Tibial nerve (tissue), 4 donors: ENCODE results near the gene COA8. TPM values are rescaled to one million over a fixed set of nuclear protein-coding genes. Genes with fewer than 3 reads are reported as not detected.

Experiments used
- DNase-seq, 2 donors: peaks; one replicate each; pipeline ENCODE4 v3.0.0-alpha.2; 2019; ENCODE audit warnings: low spot score in 2 of 2
- H3K27ac ChIP-seq, 4 donors: fragments of 200-600 bp; sonication (generic) in 3 of 4; one replicate each; pipeline ENCODE4 v1.5.1; 2017 to 2019; ENCODE audit warnings: mild to moderate bottlenecking in 1 of 4
- H3K27me3 ChIP-seq, 2 donors: fragments of 200-600 bp; sonication (generic) in 1 of 2; one replicate each; pipeline versions ENCODE4 v1.5.1 to v1.6.0; 2017 to 2019
- H3K36me3 ChIP-seq, 3 donors: fragments of 200-600 bp; sonication (generic); one replicate each; pipeline ENCODE4 v1.5.1; 2018 to 2019
- H3K4me1 ChIP-seq, 4 donors: fragments of 200-600 bp; sonication (generic) in 3 of 4; one replicate each; pipeline ENCODE4 v1.5.1; 2017 to 2019
- H3K4me3 ChIP-seq, 4 donors: fragments of 200-600 bp; sonication (generic) in 3 of 4; one replicate each; pipeline ENCODE4 v1.5.1; 2017 to 2019; ENCODE audit warnings: mild to moderate bottlenecking in 1 of 4, moderate library complexity in 1 of 4
- H3K9me3 ChIP-seq, 4 donors: fragments of 200-600 bp; sonication (generic) in 3 of 4; one replicate each; pipeline ENCODE4 v1.5.1; 2017 to 2019
- EP300 ChIP-seq, 2 donors: sonication (generic); formaldehyde crosslinking; IDR thresholded peaks; one replicate each; pipeline ENCODE4 v1.6.1; 2017; ENCODE audit warnings: antibody characterized with exemption in 2 of 2, mild to moderate bottlenecking in 1 of 2
- POLR2A ChIP-seq, 2 donors: fragments of 450-650 bp; IDR thresholded peaks; one replicate each; pipeline ENCODE4 v1.6.1; 2017; ENCODE audit warnings: antibody characterized with exemption in 2 of 2, mild to moderate bottlenecking in 2 of 2, moderate library complexity in 2 of 2
- WGBS, 2 donors: methylation state at CpG; one replicate each; pipeline ENCODE4 v1.1.5; 2018; 5-methylcytosine and 5-hydroxymethylcytosine counted together
- total RNA-seq, 4 donors: library from RNA; depleted of rRNA; stranded (reverse); fragments of >200 nt; gene quantifications; one replicate each; pipeline ENCODE4 v1.1.0, GENCODE V29; 2016
- TF ChIP-seq, protein P1 (sequence below), 5 experiments: fragments of 200-600 bp in 3 of 5; fragments of 450-650 bp in 2 of 5; sonication (generic) in 3 of 5; IDR thresholded peaks; one replicate each; pipeline ENCODE4 v1.5.1; 2016 to 2019; ENCODE audit warnings: antibody characterized with exemption in 5 of 5, mild to moderate bottlenecking in 3 of 5, moderate library complexity in 2 of 5

The COA8 gene
- total RNA-seq, 4 donors from 2014 or later: 7.2 to 31.6 (median 12.3) TPM

DNA sequence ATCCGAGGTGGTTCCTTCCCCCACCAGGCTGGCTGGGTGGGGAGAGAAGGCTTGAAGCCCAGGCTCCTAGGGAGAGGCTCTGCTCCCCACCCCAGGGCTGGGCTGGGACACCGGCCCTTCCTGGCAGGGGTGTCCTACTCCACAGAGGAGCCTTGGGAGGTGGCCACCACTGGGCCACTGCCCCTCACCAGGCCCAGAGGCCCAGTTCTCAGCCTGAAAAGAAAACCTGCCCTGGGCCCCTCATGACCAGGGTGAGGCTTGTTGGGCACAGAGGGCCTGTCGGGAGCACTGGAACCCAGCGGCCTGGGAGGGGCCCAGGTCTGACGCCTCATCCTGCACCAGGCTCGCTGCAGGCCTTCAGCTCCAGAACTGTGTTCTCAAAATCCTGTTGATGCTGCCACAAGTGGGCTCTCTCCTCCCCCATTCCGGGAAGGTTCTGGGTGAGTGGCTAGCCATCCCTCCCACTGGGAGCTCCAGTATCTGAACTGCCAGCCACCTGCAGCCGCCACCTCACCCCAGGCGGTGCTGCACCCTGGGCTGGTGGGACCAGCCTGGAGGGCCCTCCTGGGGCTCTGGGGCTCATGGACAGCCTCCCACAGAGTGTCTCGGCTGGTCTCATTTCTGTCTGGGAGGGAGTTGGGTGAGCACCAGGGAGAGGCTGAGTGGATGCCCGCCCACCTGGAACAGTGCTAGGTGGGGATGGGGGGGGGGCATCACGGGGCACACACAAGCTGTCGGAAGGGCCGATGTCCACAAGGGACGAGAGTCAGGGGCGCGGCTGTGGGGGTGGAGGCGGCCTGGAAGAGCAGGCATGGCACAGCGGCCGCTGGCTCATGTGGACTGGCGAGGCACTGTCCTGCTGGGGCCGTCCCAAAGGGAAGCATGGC, 12.1 kb upstream of the COA8 start:
- H3K27me3 ChIP-seq: no peaks in the 10 kb centered on the region
- H3K9me3 ChIP-seq: no peaks in the 10 kb centered on the region
- H3K27ac ChIP-seq: peak overlapping the region; percentile 80 to 91 (median 86)
- TF ChIP-seq POLR2A (IDR thresholded peaks at IDR 0.05) (no peak), EP300 (IDR thresholded peaks at IDR 0.05) (no peak)
- TF ChIP-seq, protein P1, sequence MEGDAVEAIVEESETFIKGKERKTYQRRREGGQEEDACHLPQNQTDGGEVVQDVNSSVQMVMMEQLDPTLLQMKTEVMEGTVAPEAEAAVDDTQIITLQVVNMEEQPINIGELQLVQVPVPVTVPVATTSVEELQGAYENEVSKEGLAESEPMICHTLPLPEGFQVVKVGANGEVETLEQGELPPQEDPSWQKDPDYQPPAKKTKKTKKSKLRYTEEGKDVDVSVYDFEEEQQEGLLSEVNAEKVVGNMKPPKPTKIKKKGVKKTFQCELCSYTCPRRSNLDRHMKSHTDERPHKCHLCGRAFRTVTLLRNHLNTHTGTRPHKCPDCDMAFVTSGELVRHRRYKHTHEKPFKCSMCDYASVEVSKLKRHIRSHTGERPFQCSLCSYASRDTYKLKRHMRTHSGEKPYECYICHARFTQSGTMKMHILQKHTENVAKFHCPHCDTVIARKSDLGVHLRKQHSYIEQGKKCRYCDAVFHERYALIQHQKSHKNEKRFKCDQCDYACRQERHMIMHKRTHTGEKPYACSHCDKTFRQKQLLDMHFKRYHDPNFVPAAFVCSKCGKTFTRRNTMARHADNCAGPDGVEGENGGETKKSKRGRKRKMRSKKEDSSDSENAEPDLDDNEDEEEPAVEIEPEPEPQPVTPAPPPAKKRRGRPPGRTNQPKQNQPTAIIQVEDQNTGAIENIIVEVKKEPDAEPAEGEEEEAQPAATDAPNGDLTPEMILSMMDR (IDR thresholded peaks at IDR 0.05): no peak
- peaks cover 9 to 80% (median 45%) of the 10 kb centered on the region in 4 donors for H3K4me1 ChIP-seq
- WGBS, 2 donors: 45 to 55% methylated on average over 8 to 15 of the region's 22 CpGs
- no peaks in the 10 kb centered on the region for H3K36me3 ChIP-seq
- DNase-seq: no peak
- H3K4me3 ChIP-seq: peak overlapping the region in 1 of 4 donors; percentile 18

DNA sequence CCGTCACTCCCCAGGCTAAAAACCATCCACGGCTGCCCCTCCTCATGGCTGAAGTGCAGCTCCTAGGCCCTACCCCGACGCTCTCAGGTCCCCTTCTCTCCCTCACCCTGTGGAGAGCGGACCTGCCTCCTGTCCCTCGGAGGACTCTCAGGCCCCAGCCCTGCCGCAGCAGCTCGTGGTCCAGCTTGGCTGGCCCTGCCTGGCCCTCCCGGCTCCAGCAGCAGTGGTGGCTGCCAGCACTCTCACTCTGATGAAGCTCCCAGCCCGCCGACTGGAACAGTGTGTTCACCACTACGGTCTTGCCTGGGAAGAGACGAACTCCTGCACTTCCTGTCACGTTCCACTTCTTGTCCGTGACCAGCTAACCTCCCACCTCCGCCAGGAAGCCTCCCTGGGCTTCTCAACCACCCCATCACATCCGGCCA, 11.4 kb upstream of the COA8 start:
- TF ChIP-seq EP300 (IDR thresholded peaks at IDR 0.05) (no peak), POLR2A (IDR thresholded peaks at IDR 0.05) (peak in 1 of 2 donors; percentile 24)
- TF ChIP-seq, protein P1 (IDR thresholded peaks at IDR 0.05): no peak
- Histone ChIP-seq H3K27ac (peak overlapping the region; percentile 80 to 91 (median 86)), H3K4me1 (peaks cover 9 to 78% (median 43%) of the 10 kb centered on the region in 4 donors), H3K4me3 (peak overlapping the region in 1 of 4 donors; percentile 18), H3K9me3 (no peaks in the 10 kb centered on the region), H3K36me3 (no peaks in the 10 kb centered on the region), H3K27me3 (no peaks in the 10 kb centered on the region)
- DNase-seq: no peak
- WGBS, 2 donors: 53 to 68% methylated on average over 15 to 17 of the region's 17 CpGs

DNA sequence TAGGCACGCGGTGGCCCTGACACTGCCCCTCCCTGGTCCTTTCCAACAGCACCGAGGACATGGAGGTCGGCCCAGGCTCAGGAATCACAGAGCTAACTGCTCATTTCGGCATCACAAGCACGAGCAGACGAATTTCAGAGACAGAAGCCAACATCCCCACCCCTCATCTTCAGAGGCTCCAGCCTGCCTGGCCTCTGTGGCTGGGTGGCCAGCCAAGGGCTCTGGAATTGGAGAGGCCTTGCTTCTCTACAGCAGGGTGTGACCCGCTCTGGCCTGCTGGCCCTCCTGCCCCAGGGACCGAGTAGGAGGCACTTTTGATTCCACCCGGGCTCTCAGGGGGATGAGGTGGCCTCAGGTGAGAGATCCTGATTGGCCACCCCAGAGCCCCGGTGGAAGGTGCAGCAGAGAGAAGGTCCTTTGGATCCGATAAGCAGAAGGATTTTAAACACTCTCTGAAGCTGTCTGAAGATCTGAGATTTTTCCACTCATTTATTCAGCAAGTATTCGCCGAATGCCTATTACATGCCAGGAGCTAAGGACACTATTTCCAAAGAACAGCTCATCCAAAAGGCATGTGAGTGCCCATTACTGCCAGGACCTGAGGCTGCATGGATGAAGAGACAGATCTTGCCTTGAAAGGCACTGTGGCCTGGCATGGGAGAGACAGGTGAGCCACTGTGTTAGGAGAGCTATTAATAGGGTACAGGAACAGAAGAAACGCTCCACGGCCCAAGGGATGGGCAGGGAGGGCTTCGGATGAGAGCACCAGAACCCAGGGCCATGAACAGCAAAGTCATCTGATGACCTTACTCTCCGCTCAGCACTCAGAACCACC, 10.5 kb upstream of the COA8 start:
- Histone ChIP-seq H3K4me3 (peak overlapping the region in 1 of 4 donors; percentile 18), H3K36me3 (no peaks in the 10 kb centered on the region), H3K27me3 (no peaks in the 10 kb centered on the region), H3K27ac (peak overlapping the region; percentile 80 to 91 (median 86)), H3K4me1 (peaks cover 9 to 78% (median 43%) of the 10 kb centered on the region in 4 donors), H3K9me3 (no peaks in the 10 kb centered on the region)
- TF ChIP-seq EP300 (IDR thresholded peaks at IDR 0.05) (peak in 1 of 2 donors; percentile 14), POLR2A (IDR thresholded peaks at IDR 0.05) (no peak)
- TF ChIP-seq, protein P1 (IDR thresholded peaks at IDR 0.05): no peak
- WGBS, 2 donors: 75 to 76% methylated on average over 14 to 18 of the region's 18 CpGs
- no peak for DNase-seq

DNA sequence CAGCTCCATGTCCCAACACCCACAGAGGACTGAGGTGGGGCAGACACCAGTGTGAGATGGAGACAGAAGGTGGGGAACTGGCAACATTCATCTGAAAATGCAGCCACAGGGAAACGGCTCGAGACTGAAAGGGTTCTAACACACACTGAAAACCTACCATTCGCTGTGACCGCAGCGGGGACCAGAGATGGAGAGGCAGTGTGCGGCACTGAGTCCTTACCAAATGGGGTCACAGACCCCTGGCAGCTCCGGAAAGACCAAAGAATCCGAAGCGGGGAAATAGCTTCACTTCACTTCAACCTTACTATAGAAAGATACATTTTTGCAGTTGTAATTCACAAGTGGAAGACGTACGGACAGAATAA, 9.9 kb upstream of the COA8 start:
- H3K4me3 ChIP-seq: no peak overlapping the region
- H3K4me1 ChIP-seq: peaks cover 9 to 80% (median 49%) of the 10 kb centered on the region in 4 donors
- H3K27ac ChIP-seq: peak overlapping the region; percentile 80 to 91 (median 86)
- H3K36me3 ChIP-seq: no peaks in the 10 kb centered on the region
- H3K27me3 ChIP-seq: no peaks in the 10 kb centered on the region
- TF ChIP-seq, protein P1 (IDR thresholded peaks at IDR 0.05): no peak
- TF ChIP-seq EP300 (IDR thresholded peaks at IDR 0.05) (no peak), POLR2A (IDR thresholded peaks at IDR 0.05) (no peak)
- DNase-seq: no peak
- H3K9me3 ChIP-seq: no peaks in the 10 kb centered on the region
- WGBS, 2 donors: 74 to 89% methylated on average over 11 of the region's 11 CpGs
